C4-2B (cell line): ENCODE measurements around the gene SPON1.

Source experiments
- CTCF ChIP-seq: fragments of 450-650 bp; conservative IDR thresholded peaks from 2 replicates; pipeline ENCODE4 v1.5.1; 2017; ENCODE audit warnings: mild to moderate bottlenecking
- ZFX ChIP-seq: fragments of 450-650 bp; IDR thresholded peaks from 2 replicates; pipeline ENCODE4 v1.6.1; 2017

DNA sequence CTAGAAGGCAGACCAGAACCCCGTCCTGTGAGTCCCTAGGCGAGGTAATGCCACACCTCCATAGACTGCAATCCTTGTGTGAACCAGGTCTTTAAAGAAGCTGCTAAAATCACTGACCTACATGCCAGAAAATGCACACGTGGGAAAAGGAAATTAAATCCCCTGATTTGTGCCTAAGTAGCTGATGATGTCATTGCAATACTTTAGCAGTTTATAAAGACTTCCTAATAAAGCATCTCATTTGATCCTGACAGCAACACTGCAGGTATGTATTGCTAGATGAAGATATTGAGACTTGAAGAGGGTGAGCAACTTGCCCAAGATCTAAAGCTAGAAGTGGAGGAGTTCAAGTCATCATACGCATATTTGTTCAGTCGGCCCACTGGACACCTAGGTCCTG lies 289.2 kb downstream of the SPON1 start:
- TF ChIP-seq CTCF: no peak
- no peak for TF ChIP-seq ZFX
